Femur (tissue), 1 donor: ENCODE data around the gene FAM90A26.
"Not testable (repeated sequence)": the region's sequence is repeated elsewhere in the genome, so short reads cannot be mapped to it uniquely, and the experiment has no call there.

Source experiments
- DNase-seq: peaks from one replicate; pipeline ENCODE4 v3.0.0-alpha.2; 2017

FAM90A26 gene

DNA sequence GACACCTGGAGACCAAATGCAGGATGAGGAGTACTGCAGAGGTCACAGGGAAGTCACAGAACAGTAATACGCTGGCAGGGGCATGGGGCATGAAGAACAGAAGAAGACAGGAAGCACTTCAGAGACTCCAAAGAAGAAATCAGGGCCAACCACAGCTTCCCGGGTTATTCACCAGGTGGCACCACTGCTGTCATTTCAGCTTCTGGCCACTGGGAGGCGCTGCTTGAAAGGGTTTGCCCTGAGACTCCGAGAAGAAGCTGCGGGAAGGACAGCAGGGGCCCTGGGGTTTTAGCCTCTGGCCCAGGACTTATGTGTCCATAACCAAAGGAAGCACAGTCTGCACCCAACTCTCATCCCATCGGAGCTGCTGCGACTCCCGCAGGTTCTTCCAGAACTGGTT, 4.2 kb upstream of the FAM90A26 start:
- not testable (repeated sequence) for DNase-seq

GRCh38 chr4:9210357-9210756, 40.1 kb downstream of the FAM90A26 start, which contains the start of gene USP17L10:
USP17L10 (plus strand) TSS chr4:9210657; CDS start chr4:9210657, 0 bp downstream.
- DNase-seq: not testable (repeated sequence)

DNA sequence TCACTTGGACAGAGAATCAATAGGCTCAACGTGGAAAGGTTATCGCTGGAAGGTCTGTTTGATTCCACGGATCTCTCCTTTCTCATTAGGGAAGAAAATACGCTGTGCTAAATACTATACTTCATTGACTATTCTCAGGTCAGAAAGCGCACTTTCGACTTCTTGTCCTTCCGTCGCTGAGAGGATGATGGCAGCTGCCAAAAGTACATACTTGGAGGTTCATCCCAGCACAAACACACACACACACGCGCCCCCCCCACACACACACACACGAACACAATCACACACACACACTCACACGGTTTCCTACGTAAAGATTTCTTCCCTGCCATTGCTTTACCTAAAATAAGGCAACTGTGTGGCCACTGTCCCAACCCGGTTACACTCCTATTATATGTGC, 44.5 kb downstream of the FAM90A26 start:
- not testable (repeated sequence) for DNase-seq

DNA sequence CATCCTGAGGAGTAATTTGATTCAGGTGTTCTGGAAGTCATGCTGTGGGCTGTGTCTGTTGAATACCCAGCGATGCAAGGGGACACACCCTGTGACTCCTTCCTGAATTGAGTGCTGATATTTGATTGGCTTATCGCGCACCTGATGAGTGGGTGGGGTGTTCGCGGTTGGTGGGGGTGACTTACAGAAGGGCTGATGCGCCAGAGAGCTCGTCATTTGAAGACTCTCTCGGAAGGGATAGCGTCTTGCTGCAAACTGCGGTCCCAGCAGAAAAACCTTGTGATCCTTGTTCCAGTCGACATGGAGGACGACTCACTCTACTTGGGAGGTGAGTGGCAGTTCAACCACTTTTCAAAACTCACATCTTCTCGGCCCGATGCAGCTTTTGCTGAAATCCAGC, 44.9 kb downstream of the FAM90A26 start, which contains the start of gene USP17L11:
TSS of gene USP17L11 (plus strand) at position 301 of the 400 bp plus-strand sequence. CDS start at position 301, 0 bp downstream.
- not testable (repeated sequence) for DNase-seq

DNA sequence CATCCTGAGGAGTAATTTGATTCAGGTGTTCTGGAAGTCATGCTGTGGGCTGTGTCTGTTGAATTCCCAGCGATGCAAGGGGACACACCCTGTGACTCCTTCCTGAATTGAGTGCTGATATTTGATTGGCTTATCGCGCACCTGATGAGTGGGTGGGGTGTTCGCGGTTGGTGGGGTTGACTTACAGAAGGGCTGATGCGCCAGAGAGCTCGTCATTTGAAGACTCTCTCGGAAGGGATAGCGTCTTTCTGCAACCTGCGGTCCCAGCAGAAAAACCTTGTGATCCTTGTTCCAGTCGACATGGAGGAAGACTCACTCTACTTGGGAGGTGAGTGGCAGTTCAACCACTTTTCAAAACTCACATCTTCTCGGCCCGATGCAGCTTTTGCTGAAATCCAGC, 49.6 kb downstream of the FAM90A26 start, which contains the start of gene USP17L12:
TSS of gene USP17L12 (plus strand) at position 301 of the 400 bp plus-strand sequence. CDS start at position 301, 0 bp downstream.
- not testable (repeated sequence) for DNase-seq

DNA sequence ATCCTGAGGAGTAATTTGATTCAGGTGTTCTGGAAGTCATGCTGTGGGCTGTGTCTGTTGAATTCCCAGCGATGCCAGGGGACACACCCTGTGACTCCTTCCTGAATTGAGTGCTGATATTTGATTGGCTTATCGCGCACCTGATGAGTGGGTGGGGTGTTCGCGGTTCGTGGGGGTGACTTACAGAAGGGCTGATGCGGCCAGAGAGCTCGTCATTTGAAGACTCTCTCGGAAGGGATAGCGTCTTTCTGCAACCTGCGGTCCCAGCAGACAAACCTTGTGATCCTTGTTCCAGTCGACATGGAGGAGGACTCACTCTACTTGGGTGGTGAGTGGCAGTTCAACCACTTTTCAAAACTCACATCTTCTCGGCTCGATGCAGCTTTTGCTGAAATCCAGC, 54.4 kb downstream of the FAM90A26 start, which contains the start of gene USP17L13:
TSS of gene USP17L13 (plus strand) at position 301 of the 400 bp plus-strand sequence. CDS start at position 301, 0 bp downstream.
- not testable (repeated sequence) for DNase-seq
